ENCODE data around the gene AASS.
A peak's percentile ranks its signal among the peaks of the same experiment; 100 is the strongest.
"Not testable (repeated sequence)": the region's sequence is repeated elsewhere in the genome, so short reads cannot be mapped to it uniquely, and the experiment has no call there.

Gene AASS

DNA sequence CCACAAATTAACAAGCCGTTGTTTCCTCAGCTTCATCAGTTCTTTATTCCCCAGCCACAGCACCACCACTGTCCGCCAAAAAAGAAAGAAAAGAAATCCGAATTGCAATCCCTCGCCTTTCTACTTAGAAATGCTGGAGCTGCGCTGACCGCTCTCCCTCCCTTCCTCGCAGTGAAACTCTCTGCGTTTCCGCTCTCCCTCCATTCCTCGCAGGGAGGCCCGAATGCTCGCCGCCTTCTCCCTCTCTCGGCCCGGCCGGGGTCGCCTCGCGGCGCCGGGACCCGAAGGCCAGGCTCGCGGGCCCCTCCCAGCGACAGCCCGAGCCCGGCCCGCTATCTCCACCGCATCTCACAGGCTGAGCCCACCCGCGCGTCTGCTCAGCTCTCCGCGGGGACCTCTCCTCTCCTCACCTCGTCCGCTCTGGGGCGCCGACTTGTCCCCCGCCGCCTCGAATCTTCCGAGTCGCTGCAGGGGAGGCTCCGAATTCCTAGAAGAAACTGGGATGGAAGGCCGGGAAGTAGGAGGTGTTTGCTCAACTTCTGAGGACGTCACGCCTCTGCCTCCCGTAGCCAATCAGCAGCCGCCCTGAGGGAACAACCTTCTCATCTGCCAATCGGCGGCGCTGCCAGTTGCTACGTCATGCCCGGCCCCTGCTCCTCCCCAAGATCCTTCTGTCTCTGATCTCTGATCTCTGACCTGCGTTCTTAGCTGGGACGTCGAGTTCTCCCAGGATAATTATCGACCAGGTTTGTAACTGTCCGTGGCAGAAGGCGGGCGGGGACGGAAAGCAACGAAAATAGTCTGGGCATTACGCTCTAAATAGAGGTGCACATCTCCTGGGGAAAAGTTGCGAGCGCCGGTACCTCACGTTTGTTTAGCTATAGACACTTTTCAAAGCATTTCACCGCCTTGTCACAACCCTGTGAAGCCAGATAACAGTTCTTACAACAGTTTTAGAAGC, at the start of gene AASS:
Gene AASS (minus strand): TSS at position 499 of the 961 bp plus-strand sequence. CDS start 10,523 bp downstream, outside the sequence.
- TF ChIP-seq GATA1 (IDR thresholded peaks at IDR 0.05; ENCODE audit: low read depth, low read length) = no peak
- no peak for TF ChIP-seq POLR2A (IDR thresholded peaks at IDR 0.05; ENCODE audit: low read length)
- DNase-seq = peak; percentile 83 to 87

DNA sequence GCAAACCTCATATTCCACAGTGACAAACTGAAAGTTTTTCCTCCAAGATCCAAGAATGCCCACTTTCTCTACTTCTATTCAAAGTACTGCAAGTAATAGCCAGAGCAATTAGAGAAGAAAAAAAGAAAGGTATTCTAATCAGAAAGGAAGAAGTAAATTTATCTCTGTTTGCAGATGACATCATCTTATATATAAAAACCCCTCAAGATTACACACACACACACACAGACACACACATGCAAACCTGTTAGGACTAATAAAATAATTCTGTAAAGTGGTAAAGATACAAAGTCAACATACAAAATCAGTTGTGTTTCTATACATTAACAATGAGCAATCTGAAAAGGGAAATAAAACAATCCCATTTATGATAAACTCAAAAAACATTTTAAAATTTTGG, 44.7 kb upstream of the AASS start:
- TF ChIP-seq POLR2A (IDR thresholded peaks at IDR 0.05; ENCODE audit: low read length) (no peak), GATA1 (IDR thresholded peaks at IDR 0.05; ENCODE audit: low read depth, low read length) (no peak)
- no peak for DNase-seq

DNA sequence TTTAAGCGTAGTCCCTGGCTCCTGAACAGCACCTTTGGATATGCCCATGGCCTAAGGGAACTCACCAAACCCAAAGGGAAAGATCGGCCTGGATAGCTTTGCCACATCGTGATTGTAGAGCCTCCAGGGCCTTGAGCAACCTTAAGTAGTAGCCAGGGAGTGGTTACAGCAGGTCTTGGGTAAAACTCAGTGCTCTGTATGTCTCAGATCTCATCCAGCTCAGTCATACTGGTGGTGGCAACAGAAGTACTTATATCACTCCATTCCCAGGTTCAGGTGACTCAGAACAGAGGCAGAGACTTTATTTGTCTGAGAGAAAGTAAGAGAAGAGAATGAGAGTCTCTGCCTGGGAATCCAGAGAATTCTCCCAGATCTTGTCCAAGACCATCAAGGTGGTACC, 39.1 kb upstream of the AASS start:
- no peak for DNase-seq
- TF ChIP-seq POLR2A (IDR thresholded peaks at IDR 0.05; ENCODE audit: low read length) = no peak
- TF ChIP-seq GATA1 (IDR thresholded peaks at IDR 0.05; ENCODE audit: low read depth, low read length) = no peak

DNA sequence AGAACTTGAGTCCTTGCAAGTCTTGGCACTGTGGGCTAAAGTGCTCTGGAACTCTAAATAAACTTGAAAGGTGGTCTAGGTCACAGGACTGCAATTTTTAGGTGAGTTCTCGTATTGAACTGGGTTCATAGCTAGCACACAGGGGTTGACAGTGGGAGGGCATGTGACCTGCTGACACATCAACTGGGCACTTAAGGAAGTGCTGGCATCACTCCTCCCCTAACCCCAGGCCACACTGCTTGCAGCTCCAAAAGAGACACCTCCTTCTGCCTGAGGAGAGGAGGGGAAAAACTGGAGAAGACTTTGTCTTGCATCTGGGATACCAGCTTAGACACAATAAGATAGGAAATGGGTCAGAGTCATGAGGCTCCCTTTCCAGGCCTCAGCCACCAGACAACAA, 38.0 kb upstream of the AASS start:
- TF ChIP-seq POLR2A (IDR thresholded peaks at IDR 0.05; ENCODE audit: low read length) (no peak), GATA1 (IDR thresholded peaks at IDR 0.05; ENCODE audit: low read depth, low read length) (no peak)

DNA sequence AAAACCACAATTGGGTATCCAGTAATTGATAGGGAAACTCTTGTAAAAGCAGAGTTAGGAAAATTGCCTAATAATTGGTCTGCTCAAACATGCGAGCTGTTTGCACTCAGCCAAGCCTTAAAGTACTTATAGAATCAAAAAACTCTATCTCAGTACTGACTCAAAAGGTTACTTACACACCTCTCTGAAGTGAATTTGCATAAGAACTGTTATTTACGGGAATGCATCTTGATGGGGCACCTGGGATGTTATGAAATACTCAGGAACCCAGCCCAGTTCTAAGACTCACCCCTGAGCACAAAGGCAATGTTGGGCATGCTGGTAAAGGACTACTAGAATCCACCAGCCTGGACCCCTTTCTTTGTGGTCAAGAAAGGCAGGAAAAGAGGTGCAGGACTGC, 28.1 kb upstream of the AASS start:
- not testable (repeated sequence) for DNase-seq

More for the DNA sequence above, 38.0 kb upstream of the AASS start:
- DNase-seq = no peak

DNA sequence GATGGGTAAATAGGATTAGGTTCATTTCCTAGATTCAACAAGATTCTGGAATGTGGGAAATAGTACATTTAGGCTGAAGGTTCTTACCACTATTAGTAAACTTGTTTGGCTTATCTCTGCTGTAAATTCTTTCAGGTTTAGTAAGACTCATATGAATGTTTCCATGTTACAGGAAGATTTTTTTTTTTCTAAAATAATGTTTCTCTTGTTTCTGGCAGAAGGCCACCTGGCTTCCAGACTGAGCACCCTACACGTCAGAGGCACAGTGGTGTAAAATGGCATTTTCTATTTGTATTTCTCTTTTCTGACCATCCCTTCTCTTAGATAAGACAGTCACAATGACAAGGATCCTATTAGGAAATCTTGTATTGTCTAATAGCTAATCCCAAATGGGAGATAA, 22.7 kb upstream of the AASS start:
- no peak for DNase-seq
- TF ChIP-seq GATA1 (IDR thresholded peaks at IDR 0.05; ENCODE audit: low read depth, low read length) (no peak), POLR2A (IDR thresholded peaks at IDR 0.05; ENCODE audit: low read length) (no peak)

DNA sequence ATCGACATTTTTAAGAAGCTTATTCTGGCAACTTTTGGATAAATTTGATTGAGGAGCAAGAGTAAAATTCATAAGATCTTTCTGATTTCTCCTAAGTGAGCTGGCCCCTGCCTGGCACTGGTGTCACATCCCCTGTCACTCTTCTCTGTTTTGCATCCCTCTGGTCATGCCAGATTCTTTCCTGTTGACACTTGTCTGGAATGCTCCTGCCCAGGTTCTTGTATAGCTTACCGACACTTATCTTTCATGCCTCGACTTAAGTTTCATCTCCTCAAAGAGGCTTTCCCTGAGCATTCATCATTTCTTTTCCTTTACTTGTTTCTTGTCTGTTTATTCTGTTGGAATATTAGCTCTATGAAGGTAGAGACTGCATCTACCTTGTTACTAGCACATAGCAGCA, 22.2 kb upstream of the AASS start:
- DNase-seq = no peak
- TF ChIP-seq GATA1 (IDR thresholded peaks at IDR 0.05; ENCODE audit: low read depth, low read length) = no peak
- TF ChIP-seq POLR2A (IDR thresholded peaks at IDR 0.05; ENCODE audit: low read length) = no peak

DNA sequence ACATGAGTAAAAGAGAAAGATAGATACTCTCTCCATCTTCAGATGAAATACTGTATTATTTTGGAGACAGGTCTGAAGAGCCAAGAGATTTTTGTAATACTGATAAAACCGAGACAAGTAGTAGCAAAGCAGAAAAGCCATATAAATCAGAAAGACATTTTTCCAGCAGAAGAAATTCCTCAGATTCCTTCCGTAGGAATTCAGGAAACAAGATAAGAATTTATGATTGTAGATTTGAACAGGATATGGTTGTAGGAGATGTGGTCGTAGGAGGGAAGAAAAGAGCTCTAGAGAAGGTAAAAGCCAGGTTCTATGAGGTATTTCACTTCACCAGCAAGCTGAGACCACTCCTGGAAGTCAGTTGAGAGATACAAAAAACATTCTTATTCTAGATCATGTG, 17.6 kb upstream of the AASS start:
- TF ChIP-seq POLR2A (IDR thresholded peaks at IDR 0.05; ENCODE audit: low read length) = no peak
- TF ChIP-seq GATA1 (IDR thresholded peaks at IDR 0.05; ENCODE audit: low read depth, low read length) = no peak
- DNase-seq = no peak

DNA sequence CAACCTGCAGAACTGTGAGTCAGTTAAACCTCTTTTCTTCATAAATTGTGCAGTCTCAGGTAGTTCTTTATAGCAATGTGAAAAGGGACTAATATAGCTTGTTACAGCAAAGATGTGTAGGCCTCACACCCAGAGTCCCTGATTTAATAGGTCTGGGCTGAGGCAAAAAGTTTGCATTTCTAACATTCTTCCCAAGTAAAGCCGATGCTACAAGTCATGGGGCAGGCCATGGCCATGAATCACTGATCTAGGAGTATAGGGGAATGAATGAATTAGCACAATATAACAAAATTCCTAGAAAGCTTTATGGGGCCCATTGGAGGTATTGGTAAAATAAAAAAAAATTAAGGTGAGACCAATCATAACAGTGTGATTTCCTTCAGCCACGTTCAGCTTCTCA, 11.5 kb upstream of the AASS start:
- DNase-seq = no peak
- TF ChIP-seq POLR2A (IDR thresholded peaks at IDR 0.05; ENCODE audit: low read length) = no peak
- no peak for TF ChIP-seq GATA1 (IDR thresholded peaks at IDR 0.05; ENCODE audit: low read depth, low read length)

DNA sequence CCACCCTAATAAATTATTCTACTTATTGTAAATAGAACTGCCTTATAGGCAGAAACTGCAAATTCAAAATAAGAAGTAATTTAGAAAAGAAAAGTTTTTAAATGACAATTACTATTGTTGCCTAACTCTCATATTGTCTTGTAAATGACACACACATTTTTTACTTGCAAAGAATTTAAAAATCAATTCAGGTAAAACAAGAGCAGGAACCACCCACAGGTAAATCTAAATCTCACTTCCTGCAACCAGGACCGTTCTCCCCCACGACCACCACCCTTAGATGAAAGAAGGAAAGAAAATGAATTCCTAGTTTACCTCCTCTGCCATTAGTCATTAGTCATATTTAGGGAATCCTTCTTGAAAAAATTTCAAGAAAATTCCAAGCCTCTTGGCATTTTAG, 4.8 kb upstream of the AASS start:
- no peak for DNase-seq
- no peak for TF ChIP-seq GATA1 (IDR thresholded peaks at IDR 0.05; ENCODE audit: low read depth, low read length)
- no peak for TF ChIP-seq POLR2A (IDR thresholded peaks at IDR 0.05; ENCODE audit: low read length)

DNA sequence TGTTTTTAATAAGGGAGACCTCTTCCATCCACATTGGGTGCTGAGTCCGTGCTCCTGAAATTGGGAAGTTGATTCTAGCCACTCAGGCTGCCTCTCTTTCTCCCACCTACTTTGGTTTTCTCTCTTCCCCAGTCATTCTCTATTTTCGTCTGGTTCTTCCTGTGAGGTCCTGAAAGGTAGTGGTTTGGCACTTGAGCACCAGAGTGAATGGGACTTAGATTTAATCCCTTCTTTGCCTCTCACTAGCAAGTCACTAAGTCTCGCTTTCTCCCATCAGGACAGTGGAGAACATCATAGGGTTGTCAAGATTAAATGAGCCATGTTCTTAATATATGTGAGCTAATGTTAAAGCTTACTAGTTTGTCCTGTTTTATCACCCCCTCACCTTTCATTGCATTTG, 4.0 kb upstream of the AASS start:
- no peak for DNase-seq
- TF ChIP-seq POLR2A (IDR thresholded peaks at IDR 0.05; ENCODE audit: low read length) = no peak
- no peak for TF ChIP-seq GATA1 (IDR thresholded peaks at IDR 0.05; ENCODE audit: low read depth, low read length)

DNA sequence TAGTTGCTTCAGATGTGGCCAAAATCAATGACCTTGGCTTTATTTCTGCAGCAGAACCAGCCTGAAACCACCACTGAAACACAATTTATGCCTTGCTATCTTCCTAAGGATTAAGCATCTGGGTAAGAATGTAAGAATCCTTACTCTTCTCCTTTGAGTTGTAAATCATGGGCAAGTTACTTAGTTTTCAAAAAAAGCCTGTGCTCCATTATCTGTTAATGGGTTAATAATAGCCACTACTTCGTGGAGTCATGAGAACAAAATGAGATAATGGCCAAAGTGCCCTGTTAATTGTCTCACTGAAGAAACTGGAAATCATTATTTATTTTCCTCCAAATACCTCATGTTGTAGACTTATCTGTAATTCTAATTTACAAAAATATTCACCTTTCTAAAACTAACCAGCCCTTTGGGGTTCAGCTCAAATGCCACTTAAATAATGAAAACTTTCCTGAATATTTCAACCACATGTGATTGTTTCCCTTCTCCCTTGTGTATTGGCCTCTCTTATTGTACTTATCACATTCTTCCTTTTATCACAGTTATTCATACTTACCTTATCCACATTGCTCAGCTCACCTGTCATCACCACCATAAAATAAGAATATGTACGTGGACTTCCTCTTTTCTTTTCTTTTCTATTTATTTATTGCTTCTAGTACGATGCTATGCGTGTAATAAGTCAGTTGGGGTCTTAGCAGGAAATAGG, 2.0 kb upstream of the AASS start:
- TF ChIP-seq POLR2A (IDR thresholded peaks at IDR 0.05; ENCODE audit: low read length) = no peak
- TF ChIP-seq GATA1 (IDR thresholded peaks at IDR 0.05; ENCODE audit: low read depth, low read length) = no peak
- DNase-seq = no peak

DNA sequence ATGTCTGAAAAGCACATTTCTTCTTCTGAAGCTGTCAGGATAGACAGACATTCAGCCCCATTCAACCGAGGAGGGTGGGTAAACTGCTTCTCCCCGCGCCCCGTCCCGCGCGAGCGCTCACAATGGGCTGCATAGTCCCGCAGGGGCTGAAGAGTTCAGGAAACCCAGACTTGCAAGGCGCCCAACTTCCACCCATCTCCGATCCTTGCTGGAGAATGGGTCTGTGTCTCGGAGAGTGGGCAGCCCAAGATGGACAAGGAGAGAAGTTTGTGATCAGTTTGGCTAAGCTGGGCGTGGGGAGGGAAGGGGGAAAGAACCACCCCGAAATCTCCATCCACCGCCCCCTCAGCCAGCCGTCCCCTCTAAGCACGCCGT, 686 bp downstream of the AASS start:
- DNase-seq = peak; percentile 10 to 17
- TF ChIP-seq POLR2A (IDR thresholded peaks at IDR 0.05; ENCODE audit: low read length) = no peak
- no peak for TF ChIP-seq GATA1 (IDR thresholded peaks at IDR 0.05; ENCODE audit: low read depth, low read length)

DNA sequence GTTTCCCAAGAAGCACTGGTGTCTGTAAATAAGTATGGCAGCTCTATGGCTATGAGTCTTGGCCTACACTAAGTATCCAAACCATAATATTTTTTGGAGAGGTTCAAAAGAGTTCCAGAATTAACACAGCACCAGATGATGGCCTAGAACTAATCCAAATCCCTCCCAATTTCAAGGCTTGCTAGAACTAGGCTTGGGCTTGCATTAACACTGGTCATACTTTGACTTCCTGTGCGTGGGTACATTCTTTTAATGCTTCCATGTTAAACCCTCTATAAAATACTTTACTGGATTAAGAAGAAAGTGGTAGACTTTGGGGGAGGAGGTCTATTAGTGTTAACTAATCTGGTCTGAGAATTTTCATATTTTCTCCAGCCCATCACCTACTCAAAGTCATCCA, 3.1 kb downstream of the AASS start:
- TF ChIP-seq GATA1 (IDR thresholded peaks at IDR 0.05; ENCODE audit: low read depth, low read length) (no peak), POLR2A (IDR thresholded peaks at IDR 0.05; ENCODE audit: low read length) (no peak)
- DNase-seq = no peak
